HG02763 (cell line): ENCODE data around the gene KIF11.

Experiments
- ATAC-seq: cut with Tn5 transposase; IDR thresholded peaks from one replicate; pipeline ENCODE4 v1.9.1; 2021; ENCODE audit warnings: mild to moderate bottlenecking, moderate library complexity; ENCODE audit not compliant: unreplicated experiment

Gene KIF11

GRCh38 chr10:92677708-92678107 lies 84.8 kb downstream of the KIF11 start:
- no peak for ATAC-seq

- ATAC-seq, result no peak
Measured at GRCh38 chr10:92678206-92678605, 85.3 kb downstream of the KIF11 start.

- no peak for ATAC-seq
Measured at GRCh38 chr10:92681306-92681834, 88.4 kb downstream of the KIF11 start.

- ATAC-seq, result no peak
Measured at GRCh38 chr10:92688573-92688926, 95.6 kb downstream of the KIF11 start.

- ATAC-seq, result no peak
Measured at GRCh38 chr10:92688927-92689662, 96.2 kb downstream of the KIF11 start.

- peak; percentile 53 for ATAC-seq
Measured at GRCh38 chr10:92689663-92690210, 96.8 kb downstream of the KIF11 start, which contains the start of gene HHEX. Gene HHEX (plus strand): TSS chr10:92689955. CDS start chr10:92689987, 32 bp downstream.

- ATAC-seq, result peak; percentile 23
Measured at GRCh38 chr10:92690211-92690914, 97.4 kb downstream of the KIF11 start.

- ATAC-seq, result no peak
Measured at GRCh38 chr10:92690915-92691590, 98.1 kb downstream of the KIF11 start.

GRCh38 chr10:92691591-92692079 lies 98.7 kb downstream of the KIF11 start:
- no peak for ATAC-seq

- no peak for ATAC-seq
Measured at GRCh38 chr10:92692080-92692671, 99.2 kb downstream of the KIF11 start.

GRCh38 chr10:92692697-92693533 lies 100.0 kb downstream of the KIF11 start:
- ATAC-seq, result no peak

GRCh38 chr10:92693534-92693893 lies 100.6 kb downstream of the KIF11 start:
- no peak for ATAC-seq

- no peak for ATAC-seq
Measured at GRCh38 chr10:92695679-92696605, 103.0 kb downstream of the KIF11 start.

GRCh38 chr10:92696606-92697383 lies 103.9 kb downstream of the KIF11 start:
- ATAC-seq, result no peak

- ATAC-seq, result no peak
Measured at GRCh38 chr10:92697663-92698511, 105.0 kb downstream of the KIF11 start.

- no peak for ATAC-seq
Measured at GRCh38 chr10:92699193-92699517, 106.2 kb downstream of the KIF11 start.
